CD8-positive, alpha-beta memory T cell (primary cell): ENCODE results near the gene CLDN2. TPM values are rescaled to one million over a fixed set of nuclear protein-coding genes. Genes with fewer than 3 reads are reported as not detected.
A peak's percentile ranks its signal among the peaks of the same experiment; 100 is the strongest.

ENCODE experiments used
- CTCF ChIA-PET: fragments of 350-600 bp; sonication (Branson Sonifier 250); formaldehyde crosslinking; loops from one replicate; lab custom pipeline; 2021; ENCODE audit warnings: antibody characterized with exemption; lab: Charles Lee
- POLR2A ChIA-PET: fragments of 350-600 bp; sonication (Branson Sonifier 250); formaldehyde crosslinking; loops from one replicate; lab custom pipeline; 2021; ENCODE audit warnings: antibody characterized with exemption; lab: Charles Lee
- DNase-seq, 5 donors: peaks; one replicate each; pipeline versions ENCODE4 v3.0.0 to v3.0.0-alpha.2; 2020 to 2022; ENCODE audit warnings: mixed read lengths in 1 of 5
- H3K27ac ChIP-seq: one replicate; pipeline ENCODE4 v1.7.0; 2013; ENCODE audit warnings: low read depth, mild to moderate bottlenecking, low read length, moderate library complexity
- H3K27me3 ChIP-seq: 2 replicates; pipeline ENCODE4 v1.7.0; 2013; ENCODE audit warnings: low read length, mild to moderate bottlenecking; ENCODE audit not compliant: insufficient read depth, poor library complexity, severe bottlenecking
- H3K36me3 ChIP-seq: 2 replicates; pipeline ENCODE4 v1.7.0; 2013; ENCODE audit warnings: mild to moderate bottlenecking, low read length, moderate library complexity; ENCODE audit not compliant: insufficient read depth
- H3K4me1 ChIP-seq: 2 replicates; pipeline ENCODE4 v1.7.0; 2013; ENCODE audit warnings: mild to moderate bottlenecking, low read length, moderate library complexity; ENCODE audit not compliant: insufficient read depth
- H3K4me3 ChIP-seq: 2 replicates; pipeline ENCODE4 v1.7.0; 2013; ENCODE audit warnings: mild to moderate bottlenecking, low read length
- H3K9me3 ChIP-seq: 2 replicates; pipeline ENCODE4 v1.7.0; 2013; ENCODE audit warnings: mild to moderate bottlenecking, low read length
- H3K27ac Mint-ChIP-seq, 8 donors: one replicate each; pipeline ENCODE4 v1.8.0; 2020 to 2021; ENCODE audit warnings: mixed read lengths in 8 of 8, mild to moderate bottlenecking in 6 of 8, inconsistent platforms in 3 of 8, moderate library complexity in 3 of 8
- H3K27me3 Mint-ChIP-seq, 2 donors: one replicate each; pipeline ENCODE4 v1.8.0; 2020 to 2021; ENCODE audit warnings: mixed read lengths in 2 of 2, mild to moderate bottlenecking in 1 of 2, moderate library complexity in 1 of 2
- H3K36me3 Mint-ChIP-seq, 3 donors: one replicate each; pipeline ENCODE4 v1.8.0; 2020 to 2021; ENCODE audit warnings: mixed read lengths in 3 of 3, inconsistent platforms in 1 of 3, mild to moderate bottlenecking in 1 of 3
- H3K4me1 Mint-ChIP-seq, 3 donors: one replicate each; pipeline ENCODE4 v1.8.0; 2020 to 2021; ENCODE audit warnings: mixed read lengths in 3 of 3, inconsistent platforms in 1 of 3, mild to moderate bottlenecking in 1 of 3
- H3K4me3 Mint-ChIP-seq, 7 donors: one replicate each; pipeline ENCODE4 v1.8.0; 2020 to 2021; ENCODE audit warnings: mixed read lengths in 7 of 7, mild to moderate bottlenecking in 6 of 7, moderate library complexity in 4 of 7, inconsistent platforms in 2 of 7
- H3K9me3 Mint-ChIP-seq, 5 donors: one replicate each; pipeline ENCODE4 v1.8.0; 2020 to 2022; ENCODE audit warnings: mixed read lengths in 5 of 5, mild to moderate bottlenecking in 3 of 5, moderate library complexity in 2 of 5, inconsistent platforms in 1 of 5
- polyA plus RNA-seq: library from polyadenylated mRNA; unstranded; fragments of 300-500 nt; fragmentation: Illumina TruSeq; gene quantifications from one replicate; pipeline ENCODE4 v1.2.3, GENCODE V29; 2021
- total RNA-seq, 2 experiments: library from RNA; stranded (reverse); gene quantifications; one replicate each; pipeline ENCODE4 v1.2.3, GENCODE V29; 2021

CLDN2 gene
- total and polyA plus RNA-seq, 3 experiments from 2014 or later = not detected

- H3K27me3 ChIP-seq = no peaks in the 10 kb centered on the region
- Mint-ChIP-seq H3K4me1 (no peaks in the 10 kb centered on the region), H3K9me3 (no peaks in the 10 kb centered on the region), H3K27ac (no peak overlapping the region), H3K27me3 (peaks cover 0 to 2% of the 10 kb centered on the region in 2 donors), H3K36me3 (no peaks in the 10 kb centered on the region), H3K4me3 (no peak overlapping the region)
- no peaks in the 10 kb centered on the region for H3K36me3 ChIP-seq
- CTCF ChIA-PET = no interaction called here
- no peak for DNase-seq
- POLR2A ChIA-PET = no interaction called here
- no peak overlapping the region for H3K27ac ChIP-seq
- no peak overlapping the region for H3K4me3 ChIP-seq
- H3K4me1 ChIP-seq = no peaks in the 10 kb centered on the region
- no peaks in the 10 kb centered on the region for H3K9me3 ChIP-seq
Observed at GRCh38 chrX:106928227-106928626, 8.0 kb downstream of the CLDN2 start.

DNA sequence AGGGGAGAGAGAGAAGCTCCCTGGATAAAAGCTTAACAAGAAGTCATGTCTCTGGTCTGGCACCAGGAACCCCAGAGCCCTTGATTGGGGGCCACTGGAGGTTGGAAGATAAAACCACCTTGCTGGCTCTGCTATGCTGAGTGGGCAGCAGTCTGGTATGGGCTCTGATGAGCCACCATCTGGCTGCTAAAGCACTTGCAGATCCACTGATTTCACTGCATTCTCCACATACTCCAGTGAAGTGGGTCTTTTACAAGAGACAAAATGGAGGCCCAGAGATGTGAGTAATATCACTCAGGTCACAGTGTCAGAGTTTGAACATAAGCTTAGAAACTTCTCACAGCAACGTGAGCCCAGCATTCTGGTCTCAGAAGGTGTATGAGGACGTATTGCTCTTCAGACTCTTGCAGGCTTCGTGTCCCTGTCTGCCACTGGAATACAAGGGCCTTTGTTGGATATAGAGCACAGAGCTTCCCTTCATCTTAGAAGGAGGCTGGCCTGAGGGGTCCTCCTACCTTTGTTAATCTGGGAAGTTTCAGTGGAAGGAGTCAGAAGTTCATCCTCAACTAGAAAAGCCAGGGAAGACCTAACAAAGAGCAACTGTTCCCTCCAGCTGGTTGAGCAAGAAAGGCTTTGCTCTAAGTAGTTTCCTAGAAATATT lies 11.8 kb downstream of the CLDN2 start:
- H3K4me3 ChIP-seq = no peak overlapping the region
- H3K36me3 Mint-ChIP-seq = no peaks in the 10 kb centered on the region
- no peaks in the 10 kb centered on the region for H3K27me3 ChIP-seq
- H3K4me1 Mint-ChIP-seq = peaks cover 0 to 4% (median 0%) of the 10 kb centered on the region in 3 donors
- H3K9me3 Mint-ChIP-seq = no peaks in the 10 kb centered on the region
- no peaks in the 10 kb centered on the region for H3K9me3 ChIP-seq
- no peak overlapping the region for H3K4me3 Mint-ChIP-seq
- POLR2A ChIA-PET = no interaction called here
- no peak overlapping the region for H3K27ac ChIP-seq
- H3K27ac Mint-ChIP-seq = no peak overlapping the region
- DNase-seq = no peak
- CTCF ChIA-PET = interaction anchor here (1.3 kb wide), 1 partner anchor 9 kb away, joined by 4 read pairs; no protein-coding TSS in a partner anchor
- peaks cover 0 to 2% of the 10 kb centered on the region in 2 donors for H3K27me3 Mint-ChIP-seq
- no peaks in the 10 kb centered on the region for H3K36me3 ChIP-seq
- H3K4me1 ChIP-seq = no peaks in the 10 kb centered on the region

DNA sequence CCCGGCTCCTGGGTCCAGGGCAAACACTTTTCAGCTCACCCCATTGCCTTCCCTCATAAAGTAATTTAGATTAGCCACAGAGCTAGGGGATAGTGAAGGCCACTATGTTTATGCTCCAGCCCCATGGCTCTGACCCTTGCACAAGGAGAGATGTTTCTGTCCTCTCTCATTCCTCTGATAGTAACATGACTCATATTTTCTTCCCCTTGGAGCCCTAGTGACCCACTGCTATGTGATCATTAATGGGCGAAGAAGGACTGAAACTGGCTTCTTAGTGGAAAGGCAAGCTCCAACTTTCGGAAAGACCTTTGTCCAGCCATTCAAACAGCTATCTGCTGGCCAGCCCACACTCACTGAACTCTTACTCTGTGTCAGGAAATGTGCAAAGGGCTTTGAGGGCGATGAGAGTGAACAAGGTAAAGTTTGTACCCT lies 12.3 kb downstream of the CLDN2 start:
- ChIA-PET CTCF (interaction anchor here (1.3 kb wide), 1 partner anchor 8 kb away, joined by 4 read pairs; no protein-coding TSS in a partner anchor), POLR2A (no interaction called here)
- no peaks in the 10 kb centered on the region for H3K9me3 Mint-ChIP-seq

DNA sequence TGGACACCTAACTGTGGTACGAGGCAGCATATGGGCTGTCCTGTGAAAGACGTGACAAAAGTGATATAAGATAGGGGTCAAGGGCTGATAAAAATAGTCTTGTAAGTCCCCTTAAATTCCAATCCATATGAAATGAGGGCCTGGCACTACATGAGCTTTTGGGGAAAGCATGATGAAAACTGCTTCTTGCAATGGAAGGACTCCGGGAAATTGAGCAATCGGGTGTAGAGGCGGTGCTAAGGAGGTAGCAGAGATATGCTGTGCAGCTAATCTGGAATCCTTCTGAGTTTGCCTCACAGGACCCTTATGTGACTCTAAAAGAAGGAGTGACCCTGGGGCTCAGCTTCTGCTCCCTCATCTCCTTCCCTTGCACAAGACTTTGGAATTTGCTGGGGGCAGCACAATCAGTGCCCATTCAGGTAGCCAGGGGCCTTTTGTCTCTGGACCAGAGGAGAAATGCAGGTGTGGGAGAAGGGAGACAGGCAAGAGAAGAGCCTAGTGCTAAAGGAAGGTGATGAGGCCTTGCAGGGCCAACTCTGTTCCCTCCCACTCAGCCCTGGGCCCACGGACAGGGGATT lies 12.8 kb downstream of the CLDN2 start:
- Histone ChIP-seq H3K27ac (no peak overlapping the region), H3K36me3 (no peaks in the 10 kb centered on the region), H3K4me3 (no peak overlapping the region), H3K4me1 (no peaks in the 10 kb centered on the region), H3K27me3 (no peaks in the 10 kb centered on the region), H3K9me3 (no peaks in the 10 kb centered on the region)
- ChIA-PET CTCF (interaction anchor here (1.3 kb wide), 1 partner anchor 8 kb away, joined by 4 read pairs; no protein-coding TSS in a partner anchor), POLR2A (no interaction called here)
- H3K36me3 Mint-ChIP-seq = no peaks in the 10 kb centered on the region
- H3K27ac Mint-ChIP-seq = peak overlapping the region in 1 of 8 donors; percentile 74
- H3K27me3 Mint-ChIP-seq = peaks cover 0 to 2% of the 10 kb centered on the region in 2 donors
- no peak overlapping the region for H3K4me3 Mint-ChIP-seq
- no peaks in the 10 kb centered on the region for H3K9me3 Mint-ChIP-seq
- H3K4me1 Mint-ChIP-seq = peaks cover 0 to 4% (median 0%) of the 10 kb centered on the region in 3 donors
- DNase-seq = no peak

More for the DNA sequence above, 12.3 kb downstream of the CLDN2 start:
- peaks cover 0 to 4% (median 0%) of the 10 kb centered on the region in 3 donors for H3K4me1 Mint-ChIP-seq
- Histone ChIP-seq H3K36me3 (no peaks in the 10 kb centered on the region), H3K27me3 (no peaks in the 10 kb centered on the region), H3K4me3 (no peak overlapping the region), H3K4me1 (no peaks in the 10 kb centered on the region), H3K9me3 (no peaks in the 10 kb centered on the region), H3K27ac (no peak overlapping the region)
- H3K27ac Mint-ChIP-seq = no peak overlapping the region
- DNase-seq = no peak
- H3K4me3 Mint-ChIP-seq = no peak overlapping the region
- peaks cover 0 to 2% of the 10 kb centered on the region in 2 donors for H3K27me3 Mint-ChIP-seq
- no peaks in the 10 kb centered on the region for H3K36me3 Mint-ChIP-seq

GRCh38 chrX:106933538-106933961 lies 13.3 kb downstream of the CLDN2 start:
- peaks cover 0 to 2% of the 10 kb centered on the region in 2 donors for H3K27me3 Mint-ChIP-seq
- ChIA-PET POLR2A (no interaction called here), CTCF (interaction anchor here (1.3 kb wide), 1 partner anchor 7 kb away, joined by 4 read pairs; no protein-coding TSS in a partner anchor)
- H3K27me3 ChIP-seq = no peaks in the 10 kb centered on the region
- no peak overlapping the region for H3K4me3 ChIP-seq
- H3K4me3 Mint-ChIP-seq = no peak overlapping the region
- no peaks in the 10 kb centered on the region for H3K9me3 ChIP-seq
- no peaks in the 10 kb centered on the region for H3K36me3 ChIP-seq
- no peaks in the 10 kb centered on the region for H3K9me3 Mint-ChIP-seq
- no peaks in the 10 kb centered on the region for H3K36me3 Mint-ChIP-seq
- no peak for DNase-seq
- H3K27ac Mint-ChIP-seq = no peak overlapping the region
- H3K4me1 ChIP-seq = no peaks in the 10 kb centered on the region
- H3K4me1 Mint-ChIP-seq = peaks cover 0 to 4% (median 0%) of the 10 kb centered on the region in 3 donors
- H3K27ac ChIP-seq = no peak overlapping the region

DNA sequence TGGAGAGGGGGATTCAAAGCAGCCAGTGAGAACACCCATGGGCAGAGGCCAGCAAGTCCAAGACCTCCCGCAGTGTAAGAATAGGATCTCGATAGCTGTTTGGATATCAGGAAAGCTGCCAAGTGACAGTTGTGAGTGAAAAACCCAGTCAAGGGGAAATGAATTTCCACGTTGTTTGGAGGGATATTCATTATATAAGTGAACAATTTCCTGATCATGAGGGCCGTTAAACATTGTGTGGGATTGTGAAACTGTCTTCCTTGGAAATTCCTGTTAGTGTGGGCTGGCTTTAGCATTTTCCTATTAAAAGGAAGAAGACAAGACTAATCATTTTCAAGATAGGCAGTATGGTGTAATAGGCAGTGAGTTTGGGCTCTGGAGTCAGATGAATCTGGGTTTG lies 15.0 kb downstream of the CLDN2 start:
- Mint-ChIP-seq H3K9me3 (no peaks in the 10 kb centered on the region), H3K27me3 (peaks cover 0 to 2% of the 10 kb centered on the region in 2 donors), H3K4me3 (no peak overlapping the region), H3K4me1 (peaks cover 0 to 4% (median 0%) of the 10 kb centered on the region in 3 donors), H3K36me3 (no peaks in the 10 kb centered on the region), H3K27ac (peak overlapping the region in 1 of 8 donors; percentile 76)
- no peaks in the 10 kb centered on the region for H3K27me3 ChIP-seq
- no peaks in the 10 kb centered on the region for H3K36me3 ChIP-seq
- ChIA-PET POLR2A (no interaction called here), CTCF (no interaction called here)
- no peaks in the 10 kb centered on the region for H3K4me1 ChIP-seq
- H3K9me3 ChIP-seq = no peaks in the 10 kb centered on the region
- DNase-seq = no peak
- H3K4me3 ChIP-seq = no peak overlapping the region
- no peak overlapping the region for H3K27ac ChIP-seq

- H3K27ac Mint-ChIP-seq = no peak overlapping the region
- peaks cover 0 to 4% (median 0%) of the 10 kb centered on the region in 3 donors for H3K4me1 Mint-ChIP-seq
- Histone ChIP-seq H3K27me3 (no peaks in the 10 kb centered on the region), H3K27ac (no peak overlapping the region), H3K4me3 (no peak overlapping the region), H3K4me1 (no peaks in the 10 kb centered on the region), H3K9me3 (no peaks in the 10 kb centered on the region), H3K36me3 (no peaks in the 10 kb centered on the region)
- H3K9me3 Mint-ChIP-seq = no peaks in the 10 kb centered on the region
- no peak overlapping the region for H3K4me3 Mint-ChIP-seq
- H3K36me3 Mint-ChIP-seq = peaks cover 0 to 6% (median 0%) of the 10 kb centered on the region in 3 donors
- peaks cover 0 to 2% of the 10 kb centered on the region in 2 donors for H3K27me3 Mint-ChIP-seq
- ChIA-PET CTCF (no interaction called here), POLR2A (no interaction called here)
- DNase-seq = no peak
Observed at GRCh38 chrX:106936246-106936645, 16.0 kb downstream of the CLDN2 start.

DNA sequence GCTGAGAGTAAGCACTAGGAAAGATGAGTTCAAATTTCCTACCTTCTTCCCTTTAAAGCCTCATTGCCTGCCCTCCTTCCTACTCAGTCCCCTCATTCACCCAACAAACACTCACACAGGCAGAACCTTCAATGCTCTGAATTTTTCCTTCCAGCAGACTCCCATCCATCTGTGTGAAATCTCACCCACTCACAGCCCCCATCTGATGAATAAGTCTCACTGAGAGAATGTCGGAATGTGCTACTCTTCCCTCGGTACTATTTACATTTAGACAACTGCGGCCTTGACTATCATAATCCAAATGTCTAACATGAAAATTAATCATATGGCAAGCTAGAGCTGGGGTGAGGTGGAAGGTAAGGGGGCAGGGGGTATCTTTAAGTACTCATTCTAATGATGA lies 19.4 kb downstream of the CLDN2 start:
- Mint-ChIP-seq H3K27ac (no peak overlapping the region), H3K27me3 (no peaks in the 10 kb centered on the region), H3K36me3 (peaks cover 0 to 23% (median 3%) of the 10 kb centered on the region in 3 donors), H3K4me1 (no peaks in the 10 kb centered on the region), H3K4me3 (no peak overlapping the region), H3K9me3 (no peaks in the 10 kb centered on the region)
- no peak overlapping the region for H3K4me3 ChIP-seq
- no peaks in the 10 kb centered on the region for H3K9me3 ChIP-seq
- H3K36me3 ChIP-seq = no peaks in the 10 kb centered on the region
- no peak overlapping the region for H3K27ac ChIP-seq
- DNase-seq = no peak
- no peaks in the 10 kb centered on the region for H3K27me3 ChIP-seq
- ChIA-PET CTCF (no interaction called here), POLR2A (no interaction called here)
- no peaks in the 10 kb centered on the region for H3K4me1 ChIP-seq
